ENCODE measurements around the gene TMEM250. TPM values are rescaled to one million over a fixed set of nuclear protein-coding genes. Genes with fewer than 3 reads are reported as not detected.

Gene TMEM250
- total and polyA plus RNA-seq, 9 of the 15 experiments (the other 6 are each of a cell fraction or from before 2014, with no cell fraction given): 0.32 to 44.6 (median 12.2) TPM

DNA sequence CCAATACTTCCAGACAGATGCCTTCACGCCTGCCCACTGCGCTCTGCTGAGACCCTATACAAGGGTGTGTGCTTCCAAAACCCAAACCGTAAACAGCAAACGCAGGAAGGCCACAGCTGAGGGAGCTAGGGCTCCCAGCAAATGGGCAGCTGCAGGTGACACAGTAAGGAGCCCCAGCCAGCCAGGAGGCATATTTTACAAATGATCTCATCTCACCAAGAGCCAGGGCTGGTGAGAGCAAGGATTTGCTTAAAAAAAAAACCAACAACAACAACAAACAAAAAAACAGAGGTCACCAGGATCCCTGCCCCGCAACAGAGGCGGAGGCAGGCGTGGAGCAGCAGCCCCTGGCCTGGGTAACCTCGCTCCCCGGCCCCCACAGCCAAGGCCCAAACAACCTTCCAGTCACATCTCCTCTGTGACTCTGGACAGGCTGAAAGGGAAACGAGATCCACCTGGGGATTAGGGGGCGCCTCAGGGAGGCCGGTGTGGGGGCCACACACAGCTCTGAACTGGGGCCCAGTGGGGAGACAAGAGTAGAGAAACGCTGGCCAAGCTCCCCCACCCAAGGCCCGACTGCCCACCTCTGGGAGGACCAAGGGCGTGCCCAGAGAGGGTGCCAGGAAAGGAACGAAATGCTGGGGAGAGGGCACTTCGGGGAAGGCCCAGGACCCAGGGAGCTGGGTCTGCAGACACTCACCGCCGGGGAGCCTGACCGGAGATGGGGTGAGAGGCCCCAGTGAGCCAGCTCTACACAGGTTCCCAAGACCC lies 26.9 kb downstream of the TMEM250 start (continued):
- TF ChIP-seq CEBPZ (IDR thresholded peaks at IDR 0.05; ENCODE audit: borderline replicate concordance, low read depth, low read length): no peak

DNA sequence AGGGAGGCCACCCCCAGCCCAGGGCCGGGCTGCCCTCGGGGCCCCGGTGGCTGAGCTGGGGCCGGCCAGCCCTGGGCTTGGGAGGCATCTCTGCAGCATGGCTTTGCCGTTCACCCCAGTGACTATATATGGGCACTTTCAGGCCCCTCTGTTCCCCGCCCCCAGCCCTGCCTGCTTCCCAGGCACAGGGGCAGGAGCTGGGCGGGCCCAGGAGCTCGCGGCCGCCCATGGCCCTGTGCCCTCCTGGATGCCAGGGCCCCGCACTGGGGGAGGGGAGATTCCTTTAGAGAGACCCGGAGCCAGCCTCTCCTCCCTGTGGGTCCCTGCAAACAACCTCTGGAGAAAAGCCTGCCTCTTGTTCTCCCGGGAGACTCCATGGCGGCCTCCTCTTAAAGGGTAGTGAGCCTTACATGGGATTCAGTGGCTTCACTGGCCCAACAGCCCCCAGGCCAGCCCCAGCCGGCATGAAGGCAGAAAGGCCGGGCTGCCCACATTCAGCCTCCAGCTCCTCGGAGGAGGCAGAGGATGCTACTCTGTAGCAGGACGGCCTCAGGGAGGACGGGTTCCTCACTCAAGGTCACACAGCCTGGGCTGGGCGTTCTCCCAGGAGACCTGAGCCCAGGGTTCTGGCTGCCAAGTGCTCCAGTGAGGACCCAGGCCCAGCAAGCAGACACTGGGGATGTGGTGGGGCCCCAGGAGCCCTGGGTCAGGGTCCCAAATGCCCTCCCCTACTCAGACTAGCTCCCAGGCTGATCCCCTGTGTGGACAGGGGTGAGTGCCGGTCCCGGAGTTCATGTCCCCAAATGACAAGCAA lies 27.7 kb downstream of the TMEM250 start:
- H3K4me3 ChIP-seq: no peak overlapping the region
- peak overlapping the region in 1 of 2 experiments; percentile 98; a peak in 2 of 4 replicates for H3K9ac ChIP-seq (ENCODE audit: insufficient read depth in 1 of 2, low read depth in 2 of 2, low read length in 2 of 2)
- no peak for ATAC-seq
- no TSS peak for BruUV-seq (replicated peaks)
- H3K27me3 ChIP-seq (ENCODE audit: control insufficient read depth in 2 of 2, insufficient read depth in 2 of 2, low read length in 2 of 2): no peaks in the 10 kb centered on the region
- no peaks in the 10 kb centered on the region for H3K9me1 ChIP-seq (ENCODE audit: control insufficient read depth, insufficient read depth, low read length)
- H2AFZ ChIP-seq (ENCODE audit: low read depth, low read length): no peak overlapping the region
- H3K79me2 ChIP-seq (ENCODE audit: control insufficient read depth, insufficient read depth, low read length): peaks cover 88% of the 10 kb centered on the region
- POLR2A ChIA-PET: interaction anchor here (0.6 to 0.7 kb wide), 3 partner anchors 9 to 1776 kb away, joined by 3 read pairs; no protein-coding TSS in a partner anchor
- H3K4me2 ChIP-seq (ENCODE audit: insufficient read depth, low read length): no peak overlapping the region
- intact Hi-C loops (cut with micrococcal nuclease) (loop anchor here (10.0 kb wide), 1 partner anchor 126 kb away; the partner anchor contains the start of gene UBAC1), in situ Hi-C loops (cut with MboI) (no loop called here)
- H3K9me3 ChIP-seq (replicated peaks; ENCODE audit: control insufficient read depth, insufficient read depth, low read depth, low read length): no peaks in the 10 kb centered on the region
- peaks cover 27% of the 10 kb centered on the region; the same call in 2 of the 3 replicates for H3K36me3 ChIP-seq (ENCODE audit: control insufficient read depth, insufficient read depth, low read length)
- FAIRE-seq: no peak
- no peak overlapping the region for H3K27ac ChIP-seq (ENCODE audit: extremely low read depth, low read depth, low read length)
- CTCF ChIA-PET (ENCODE audit: low intra/inter-chr PET ratio): interaction anchor here (0.7 kb wide), 1 partner anchor 31 kb away, joined by 4 read pairs; no protein-coding TSS in a partner anchor
- H3K4me1 ChIP-seq (replicated peaks in 1 of 2; ENCODE audit: control insufficient read depth in 2 of 2, insufficient read depth in 2 of 2, low read length in 2 of 2): peaks cover 17 to 84% of the 10 kb centered on the region in 2 experiments; a peak in 4 of 5 replicates
- 95% methylated on average over 18 of the region's 22 CpGs for WGBS (ENCODE audit: insufficient coverage, low coverage, missing lambda C conversion rate)
- TF ChIP-seq STAT6 (CRISPR knock-in tag; IDR thresholded peaks at IDR 0.05) (no peak), RBFOX2 (IDR thresholded peaks at IDR 0.05; ENCODE audit: low read depth, low read length) (peak; percentile 31; the same call in 1 of the 2 replicates), THRA (IDR thresholded peaks at IDR 0.05) (no peak)
- TF ChIP-seq, protein P1, sequence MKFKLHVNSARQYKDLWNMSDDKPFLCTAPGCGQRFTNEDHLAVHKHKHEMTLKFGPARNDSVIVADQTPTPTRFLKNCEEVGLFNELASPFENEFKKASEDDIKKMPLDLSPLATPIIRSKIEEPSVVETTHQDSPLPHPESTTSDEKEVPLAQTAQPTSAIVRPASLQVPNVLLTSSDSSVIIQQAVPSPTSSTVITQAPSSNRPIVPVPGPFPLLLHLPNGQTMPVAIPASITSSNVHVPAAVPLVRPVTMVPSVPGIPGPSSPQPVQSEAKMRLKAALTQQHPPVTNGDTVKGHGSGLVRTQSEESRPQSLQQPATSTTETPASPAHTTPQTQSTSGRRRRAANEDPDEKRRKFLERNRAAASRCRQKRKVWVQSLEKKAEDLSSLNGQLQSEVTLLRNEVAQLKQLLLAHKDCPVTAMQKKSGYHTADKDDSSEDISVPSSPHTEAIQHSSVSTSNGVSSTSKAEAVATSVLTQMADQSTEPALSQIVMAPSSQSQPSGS (CRISPR knock-in tag; IDR thresholded peaks at IDR 0.05): no peak
- H4K20me1 ChIP-seq (replicated peaks; ENCODE audit: control insufficient read depth, insufficient read depth, low read length): peaks cover 35% of the 10 kb centered on the region; the same call in 1 of the 2 replicates
- DNase-seq (ENCODE audit: extremely low read depth in 1 of 4, low spot score in 3 of 4): no peak
